ENCODE data around the gene USO1. TPM values are rescaled to one million over a fixed set of nuclear protein-coding genes. Genes with fewer than 3 reads are reported as not detected.
A peak's percentile ranks its signal among the peaks of the same experiment; 100 is the strongest.

Gene USO1
- total and polyA plus RNA-seq, 2 of the 8 experiments (the other 6 are each of a cell fraction or from before 2014, with no cell fraction given) = 57.3 to 198 TPM

DNA sequence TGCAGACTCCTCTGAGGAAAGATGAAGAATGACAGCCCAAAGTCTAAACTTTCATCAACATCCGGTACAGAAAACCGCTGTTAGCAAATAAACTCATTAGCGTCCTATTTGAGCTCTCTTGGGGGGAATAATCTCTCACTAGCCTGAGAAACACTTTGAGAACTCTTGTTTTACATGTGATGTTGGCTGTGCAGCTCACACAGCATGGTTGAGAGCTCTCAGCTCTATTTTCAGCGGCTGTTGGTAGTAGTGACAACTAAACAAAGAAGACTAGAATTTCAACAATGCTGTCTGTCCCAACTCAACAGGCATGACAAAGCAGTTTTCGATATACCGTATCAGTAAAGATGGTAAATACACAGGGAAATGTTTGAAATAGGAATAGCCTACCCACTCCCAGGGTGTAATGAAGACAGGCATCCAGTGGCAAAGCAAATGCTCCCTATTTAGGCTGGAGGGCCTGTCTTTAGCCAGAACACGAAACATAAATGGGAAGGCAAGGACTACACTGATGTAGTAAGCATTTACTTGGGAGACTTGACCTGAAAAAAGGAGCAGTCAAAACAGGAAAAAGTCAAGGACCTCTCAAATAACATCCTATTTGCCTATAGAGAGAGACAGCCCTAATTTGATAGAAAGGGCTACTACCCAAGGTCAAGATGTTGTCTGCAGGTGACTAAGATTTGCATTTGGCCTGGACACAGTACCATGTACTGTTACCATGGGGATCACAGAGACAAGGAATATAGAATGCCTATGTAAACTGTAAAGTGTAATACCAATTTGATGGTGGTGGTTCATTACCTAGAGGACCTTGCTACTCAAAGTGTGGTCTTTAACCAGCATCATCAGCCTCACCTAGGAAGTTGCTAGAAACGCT is 117.5 kb downstream of the USO1 start:
- no peaks in the 10 kb centered on the region for H3K9me3 ChIP-seq (ENCODE audit: insufficient read depth in 2 of 2, low read depth in 1 of 2, low read length in 1 of 2)
- H3K14ac ChIP-seq (ENCODE audit: insufficient read length) = no peak overlapping the region
- H4K91ac ChIP-seq (replicated peaks; ENCODE audit: insufficient read length, low read length) = no peak overlapping the region
- no peak overlapping the region for H3K27ac ChIP-seq (ENCODE audit: low read depth, low read length)
- no peaks in the 10 kb centered on the region for H3K79me1 ChIP-seq (ENCODE audit: low read depth, low read length)
- no peak for DNase-seq (ENCODE audit: low read depth in 1 of 2, low spot score in 2 of 2)
- FAIRE-seq = no peak
- no peak overlapping the region for H2BK120ac ChIP-seq (replicated peaks; ENCODE audit: low read depth, low read length)
- H3K27me3 ChIP-seq (replicated peaks in 1 of 4; ENCODE audit: control insufficient read depth in 3 of 4, extremely low read depth in 1 of 4, insufficient read depth in 3 of 4, low read length in 3 of 4) = peaks cover 0 to 2% (median 0%) of the 10 kb centered on the region in 4 experiments; a peak in 1 of 7 replicates
- no peaks in the 10 kb centered on the region for H3K36me3 ChIP-seq (ENCODE audit: control insufficient read depth in 2 of 4, insufficient read depth in 4 of 4, low read length in 3 of 4)
- 0 out of 2 replicates have a peak overlapping the region, but pooled peaks have one; percentile 14 for H3K18ac ChIP-seq (ENCODE audit: extremely low read depth, low read length)
- ChIA-PET CTCF (ENCODE audit: partially characterized antibody) (interaction anchor here (0.5 to 1.4 kb wide), 3 partner anchors 19 to 1743 kb away, joined by 3 to 4 read pairs (median 3); no protein-coding TSS in a partner anchor), POLR2A (ENCODE audit: partially characterized antibody) (no interaction called here)
- H4K20me1 ChIP-seq (replicated peaks in 1 of 2; ENCODE audit: control insufficient read depth in 1 of 2, insufficient read depth in 2 of 2, low read length in 2 of 2) = no peaks in the 10 kb centered on the region
- H3K4me3 ChIP-seq (ENCODE audit: extremely low read depth in 1 of 4, insufficient read depth in 2 of 4, low read depth in 3 of 4, low read length in 4 of 4) = no peak overlapping the region
- no peak overlapping the region; the same call in 1 of the 2 replicates for H2BK5ac ChIP-seq (ENCODE audit: low read depth, low read length)
- H3K4ac ChIP-seq (replicated peaks; ENCODE audit: insufficient read length, low read depth, low read length) = no peak overlapping the region
- no peak overlapping the region for H2BK20ac ChIP-seq (ENCODE audit: low read length)
- peaks cover 0 to 8% (median 4%) of the 10 kb centered on the region in 4 experiments; a peak in 3 of 7 replicates for H3K4me1 ChIP-seq (replicated peaks in 1 of 4; ENCODE audit: control insufficient read depth in 3 of 4, insufficient read depth in 4 of 4, low read length in 3 of 4)
- TF ChIP-seq MAFK (IDR thresholded peaks at IDR 0.05; ENCODE audit: low read depth, low read length) (peak; percentile 62; the same call in 1 of the 2 replicates), BACH1 (IDR thresholded peaks at IDR 0.05; ENCODE audit: low read length) (peak; percentile 83), HDAC6 (IDR thresholded peaks at IDR 0.05; ENCODE audit: low read depth, low read length) (no peak)
- H4K8ac ChIP-seq (ENCODE audit: extremely low read depth, insufficient read depth, low read length) = no peak overlapping the region
- 92% methylated on average over 8 of the region's 8 CpGs; no CpG with 5 or more reads in 1 of the 2 experiments for WGBS, 2 experiments (ENCODE audit: extremely low coverage in 1 of 2, insufficient coverage in 1 of 2, insufficient read length in 1 of 2, insufficient replicate concordance in 2 of 2, low coverage in 1 of 2, low lambda C conversion rate in 2 of 2, missing lambda C conversion rate in 1 of 2)
- H3K79me2 ChIP-seq (ENCODE audit: control insufficient read depth in 1 of 2, insufficient read depth in 2 of 2, low read length in 2 of 2) = no peaks in the 10 kb centered on the region
- H4K5ac ChIP-seq (ENCODE audit: insufficient read length, low read depth, low read length) = no peak overlapping the region
- H3K23ac ChIP-seq (ENCODE audit: insufficient read length) = no peak overlapping the region
- no peaks in the 10 kb centered on the region for H3K23me2 ChIP-seq (ENCODE audit: low read depth, low read length)
- H3K9ac ChIP-seq (replicated peaks in 1 of 4; ENCODE audit: extremely low read depth in 1 of 4, low read depth in 3 of 4, low read length in 3 of 4) = no peak overlapping the region
- peak overlapping the region; percentile 70 for H2AFZ ChIP-seq (ENCODE audit: low read length)
- no peak overlapping the region for H3K4me2 ChIP-seq (ENCODE audit: insufficient read depth in 1 of 2, low read depth in 2 of 2, low read length in 2 of 2)
- H2BK12ac ChIP-seq (ENCODE audit: low read depth, low read length) = no peak overlapping the region
- H2BK15ac ChIP-seq (ENCODE audit: low read length) = no peak overlapping the region
- no peak overlapping the region for H2AK5ac ChIP-seq (ENCODE audit: low read depth, low read length)
- H3K56ac ChIP-seq (replicated peaks; ENCODE audit: insufficient read length, low read depth, low read length) = no peak overlapping the region
